SK-N-MC (cell line): ENCODE results near the gene PPP1R9A.

Experiments
- DNase-seq: peaks from one replicate; pipeline ENCODE4 v3.0.0-alpha.2; 2011; ENCODE audit warnings: low read depth, low spot score
- H3K27ac ChIP-seq: fragments of 200-600 bp; sonication (generic); 2 replicates; pipeline ENCODE4 v1.5.1; 2016; ENCODE audit warnings: mixed run types
- H3K36me3 ChIP-seq: fragments of 200-600 bp; sonication (generic); 2 replicates; pipeline ENCODE4 v1.6.1; 2017; ENCODE audit warnings: antibody characterized with exemption, low read length, mixed read lengths; ENCODE audit not compliant: insufficient read depth
- H3K4me3 ChIP-seq: fragments of 200-600 bp; sonication (generic); 2 replicates; pipeline ENCODE4 v1.5.1; 2016
- H3K9ac ChIP-seq: fragments of 200-600 bp; sonication (generic); 2 replicates; pipeline ENCODE4 v1.8.0; 2017; ENCODE audit warnings: mixed run types, mixed read lengths; ENCODE audit not compliant: insufficient read length
- H3K9me3 ChIP-seq: fragments of 200-600 bp; sonication (generic); 2 replicates; pipeline ENCODE4 v1.6.1; 2017; ENCODE audit warnings: low read depth, mild to moderate bottlenecking, antibody characterized with exemption, low read length, moderate library complexity, mixed read lengths
- EZH2 ChIP-seq: fragments of 200-600 bp; sonication (generic); IDR thresholded peaks from one replicate; pipeline ENCODE4 v1.6.1; 2017; ENCODE audit warnings: antibody characterized with exemption
- FOXP2 ChIP-seq: optimal IDR thresholded peaks from 2 replicates; pipeline ENCODE3; 2011; ENCODE audit warnings: mild to moderate bottlenecking, moderate library complexity; ENCODE audit not compliant: insufficient read depth; ENCODE audit errors: extremely low read length, control extremely low read depth
- POLR2AphosphoS5 ChIP-seq: IDR thresholded peaks from 2 replicates; pipeline ENCODE4 v1.6.1; 2012; ENCODE audit warnings: mild to moderate bottlenecking, low read depth, low read length, borderline replicate concordance

PPP1R9A gene

GRCh38 chr7:95290166-95290830, 382.9 kb downstream of the PPP1R9A start:
- Histone ChIP-seq H3K9me3 (no peaks in the 10 kb centered on the region), H3K36me3 (no peaks in the 10 kb centered on the region)
- TF ChIP-seq POLR2AphosphoS5 = no peak
- TF ChIP-seq FOXP2 = no peak
- no peak for TF ChIP-seq EZH2

GRCh38 chr7:95295397-95295796, 388.0 kb downstream of the PPP1R9A start:
- H3K4me3 ChIP-seq = no peak overlapping the region

More at GRCh38 chr7:95290166-95290830, 382.9 kb downstream of the PPP1R9A start:
- Histone ChIP-seq H3K4me3 (no peak overlapping the region), H3K9ac (no peak overlapping the region), H3K27ac (no peak overlapping the region)
- DNase-seq = no peak

GRCh38 chr7:95296456-95296855, 389.1 kb downstream of the PPP1R9A start:
- Histone ChIP-seq H3K36me3 (no peaks in the 10 kb centered on the region), H3K4me3 (no peak overlapping the region), H3K9ac (no peak overlapping the region), H3K27ac (no peak overlapping the region), H3K9me3 (no peaks in the 10 kb centered on the region)
- TF ChIP-seq EZH2 (no peak), POLR2AphosphoS5 (no peak), FOXP2 (no peak)
- no peak for DNase-seq

More at GRCh38 chr7:95295397-95295796, 388.0 kb downstream of the PPP1R9A start:
- H3K9me3 ChIP-seq = no peaks in the 10 kb centered on the region
- H3K27ac ChIP-seq = no peak overlapping the region
- DNase-seq = no peak
- no peaks in the 10 kb centered on the region for H3K36me3 ChIP-seq
- TF ChIP-seq FOXP2 (no peak), POLR2AphosphoS5 (no peak), EZH2 (no peak)
- H3K9ac ChIP-seq = no peak overlapping the region

GRCh38 chr7:95297041-95297440, 389.6 kb downstream of the PPP1R9A start:
- DNase-seq = no peak
- H3K36me3 ChIP-seq = no peaks in the 10 kb centered on the region
- H3K27ac ChIP-seq = no peak overlapping the region
- H3K4me3 ChIP-seq = no peak overlapping the region
- TF ChIP-seq FOXP2 (no peak), POLR2AphosphoS5 (no peak), EZH2 (no peak)
- H3K9me3 ChIP-seq = no peaks in the 10 kb centered on the region
- no peak overlapping the region for H3K9ac ChIP-seq

GRCh38 chr7:95298091-95298490, 390.7 kb downstream of the PPP1R9A start:
- no peak for TF ChIP-seq POLR2AphosphoS5
- no peak overlapping the region for H3K9ac ChIP-seq
- no peaks in the 10 kb centered on the region for H3K9me3 ChIP-seq
- H3K27ac ChIP-seq = no peak overlapping the region
- no peak overlapping the region for H3K4me3 ChIP-seq
- H3K36me3 ChIP-seq = no peaks in the 10 kb centered on the region
- DNase-seq = no peak

- H3K36me3 ChIP-seq = no peaks in the 10 kb centered on the region
- H3K9ac ChIP-seq = no peak overlapping the region
- no peaks in the 10 kb centered on the region for H3K9me3 ChIP-seq
- no peak overlapping the region for H3K4me3 ChIP-seq
- no peak for DNase-seq
- H3K27ac ChIP-seq = no peak overlapping the region
- no peak for TF ChIP-seq POLR2AphosphoS5
- TF ChIP-seq EZH2 = no peak
- TF ChIP-seq FOXP2 = no peak
Measured at GRCh38 chr7:95303013-95303905, 395.9 kb downstream of the PPP1R9A start.

- no peaks in the 10 kb centered on the region for H3K36me3 ChIP-seq
- no peak overlapping the region for H3K4me3 ChIP-seq
- no peak for DNase-seq
- TF ChIP-seq POLR2AphosphoS5 = no peak
- no peaks in the 10 kb centered on the region for H3K9me3 ChIP-seq
- no peak overlapping the region for H3K27ac ChIP-seq
- no peak overlapping the region for H3K9ac ChIP-seq
Measured at GRCh38 chr7:95304990-95305389, 397.6 kb downstream of the PPP1R9A start.

- no peak overlapping the region for H3K27ac ChIP-seq
- no peaks in the 10 kb centered on the region for H3K9me3 ChIP-seq
- H3K36me3 ChIP-seq = no peaks in the 10 kb centered on the region
- H3K9ac ChIP-seq = no peak overlapping the region
- no peak overlapping the region for H3K4me3 ChIP-seq
- no peak for DNase-seq
- TF ChIP-seq EZH2 (no peak), POLR2AphosphoS5 (no peak), FOXP2 (no peak)
Measured at GRCh38 chr7:95309951-95310350, 402.6 kb downstream of the PPP1R9A start.

GRCh38 chr7:95311389-95311788, 404.0 kb downstream of the PPP1R9A start:
- Histone ChIP-seq H3K36me3 (no peaks in the 10 kb centered on the region), H3K27ac (no peak overlapping the region), H3K9me3 (no peaks in the 10 kb centered on the region), H3K4me3 (no peak overlapping the region), H3K9ac (no peak overlapping the region)
- no peak for DNase-seq
- TF ChIP-seq FOXP2 = no peak
